Measurements from ENCODE around the gene APBA1. TPM values are rescaled to one million over a fixed set of nuclear protein-coding genes. Genes with fewer than 3 reads are reported as not detected.

Gene APBA1
- total RNA-seq, 4 donors from 2014 or later, result 3.3 to 9.7 (median 5.2) TPM

- TF ChIP-seq EP300 (IDR thresholded peaks at IDR 0.05) (no peak), POLR2A (IDR thresholded peaks at IDR 0.05; ENCODE audit: low read depth) (no peak), POLR2AphosphoS5 (IDR thresholded peaks at IDR 0.05) (no peak), CTCF (IDR thresholded peaks at IDR 0.05) (no peak)
- H3K36me3 ChIP-seq, result no peaks in the 10 kb centered on the region
- no peaks in the 10 kb centered on the region for H3K27me3 ChIP-seq
- H3K27ac ChIP-seq (replicated peaks in 1 of 4), result no peak overlapping the region
- no peaks in the 10 kb centered on the region for H3K9me3 ChIP-seq
- intact Hi-C loops (cut with DNase I), result loop anchor here (10.0 kb wide), 1 partner anchor 250 kb away; the partner anchor contains the start of gene APBA1
- H3K4me3 ChIP-seq, result no peak overlapping the region
- H3K4me1 ChIP-seq, result peaks cover 0 to 6% (median 0%) of the 10 kb centered on the region in 4 donors
- 78% methylated on average over 17 of the region's 17 CpGs for WGBS
- no peak for DNase-seq (ENCODE audit: extremely low spot score)
Observed at GRCh38 chr9:69425136-69425801, 246.9 kb downstream of the APBA1 start.

- Histone ChIP-seq H3K36me3 (no peaks in the 10 kb centered on the region), H3K9me3 (no peaks in the 10 kb centered on the region), H3K27me3 (no peaks in the 10 kb centered on the region), H3K4me1 (peaks cover 0 to 6% (median 0%) of the 10 kb centered on the region in 4 donors), H3K4me3 (no peak overlapping the region), H3K27ac (replicated peaks in 1 of 4) (no peak overlapping the region)
- intact Hi-C loops (cut with DNase I), result loop anchor here (2.0 to 10.0 kb wide), 3 partner anchors 127 to 455 kb away; partner anchors contain the start of gene APBA1
- TF ChIP-seq CTCF (IDR thresholded peaks at IDR 0.05) (peak; percentile 79 to 83 (median 81)), EP300 (IDR thresholded peaks at IDR 0.05) (no peak)
- 65% methylated on average over 15 of the region's 16 CpGs for WGBS
- DNase-seq (ENCODE audit: extremely low spot score), result no peak
Observed at GRCh38 chr9:69421908-69422801, 250.0 kb downstream of the APBA1 start.

GRCh38 chr9:69420611-69421270 lies 251.4 kb downstream of the APBA1 start:
- no peak for TF ChIP-seq CTCF (IDR thresholded peaks at IDR 0.05)
- TF ChIP-seq POLR2AphosphoS5 (IDR thresholded peaks at IDR 0.05), result no peak
- TF ChIP-seq EP300 (IDR thresholded peaks at IDR 0.05), result no peak
- no peak for TF ChIP-seq POLR2A (IDR thresholded peaks at IDR 0.05; ENCODE audit: low read depth)
- H3K4me1 ChIP-seq, result peaks cover 0 to 6% (median 0%) of the 10 kb centered on the region in 4 donors
- H3K27me3 ChIP-seq, result no peaks in the 10 kb centered on the region
- DNase-seq (ENCODE audit: extremely low spot score), result no peak
- H3K27ac ChIP-seq (replicated peaks in 1 of 4), result no peak overlapping the region
- no peak overlapping the region for H3K4me3 ChIP-seq
- intact Hi-C loops (cut with DNase I), result loop anchor here (5.0 to 10.0 kb wide), 2 partner anchors 254 to 457 kb away; partner anchors contain the start of gene APBA1
- H3K9me3 ChIP-seq, result no peaks in the 10 kb centered on the region
- H3K36me3 ChIP-seq, result no peaks in the 10 kb centered on the region
- WGBS, result 84% methylated on average over 2 of the region's 10 CpGs

- no peaks in the 10 kb centered on the region for H3K36me3 ChIP-seq
- peak overlapping the region; percentile 0 to 33 (median 30) for H3K4me3 ChIP-seq
- H3K4me1 ChIP-seq, result peaks cover 0 to 10% (median 8%) of the 10 kb centered on the region in 4 donors
- H3K27me3 ChIP-seq, result no peaks in the 10 kb centered on the region
- H3K9me3 ChIP-seq, result no peaks in the 10 kb centered on the region
- DNase-seq (ENCODE audit: extremely low spot score), result no peak
- H3K27ac ChIP-seq (replicated peaks in 1 of 4), result no peak overlapping the region
- TF ChIP-seq POLR2A (IDR thresholded peaks at IDR 0.05; ENCODE audit: low read depth) (no peak), CTCF (IDR thresholded peaks at IDR 0.05) (peak; percentile 55 to 78 (median 61))
- WGBS, result 80% methylated on average over 1 of the region's 20 CpGs
- intact Hi-C loops (cut with DNase I), result no loop called here
Observed at GRCh38 chr9:69412741-69413150, 259.4 kb downstream of the APBA1 start.

Measured in esophagus muscularis mucosa (tissue), 4 donors.